H1 (cell line): ENCODE results near the gene RAB10. TPM values are rescaled to one million over a fixed set of nuclear protein-coding genes. Genes with fewer than 3 reads are reported as not detected.

Experiments
- CTCF ChIA-PET: fragments of 300-600 bp; sonication (Branson Sonifier 250); formaldehyde crosslinking; loops from one replicate; lab custom pipeline; 2021; ENCODE audit not compliant: partially characterized antibody; lab: Charles Lee
- POLR2A ChIA-PET: fragments of 300-600 bp; sonication (Branson Sonifier 250); formaldehyde crosslinking; loops from one replicate; lab custom pipeline; 2021; ENCODE audit warnings: inconsistent platforms; ENCODE audit not compliant: partially characterized antibody; lab: Charles Lee
- DNase-seq, 2 experiments: peaks; one replicate each; pipeline versions ENCODE4 v3.0.0 to v3.0.0-alpha.2; 2010 to 2022; ENCODE audit warnings: low spot score in 2 of 2, low read depth in 1 of 2, mixed read lengths in 1 of 2
- FAIRE-seq: peaks from 2 replicates; lab custom pipeline; 2011; peaks lifted over from hg19 to GRCh38; lab: Jason Lieb, UNC
- H2AFZ ChIP-seq: 2 replicates; pipeline ENCODE4 v1.8.1; 2012; ENCODE audit warnings: low read length, inconsistent platforms
- H2AK5ac ChIP-seq: 2 replicates; pipeline ENCODE4 v1.6.1; 2013; ENCODE audit warnings: low read depth, low read length
- H2BK120ac ChIP-seq: replicated peaks from 2 replicates; pipeline ENCODE3; 2013; ENCODE audit warnings: low read depth, low read length, inconsistent platforms
- H2BK12ac ChIP-seq: 2 replicates; pipeline ENCODE4 v1.6.1; 2013; ENCODE audit warnings: low read depth, low read length
- H2BK15ac ChIP-seq: 2 replicates; pipeline ENCODE4 v1.6.1; 2013; ENCODE audit warnings: low read length
- H2BK20ac ChIP-seq: 2 replicates; pipeline ENCODE4 v1.6.1; 2013; ENCODE audit warnings: low read length
- H2BK5ac ChIP-seq: 2 replicates; pipeline ENCODE4 v1.6.1; 2013; ENCODE audit warnings: low read depth, low read length
- H3K14ac ChIP-seq: 2 replicates; pipeline ENCODE4 v1.6.1; 2013; ENCODE audit warnings: inconsistent platforms; ENCODE audit not compliant: insufficient read length
- H3K18ac ChIP-seq: 2 replicates; pipeline ENCODE4 v1.6.1; 2013; ENCODE audit warnings: low read length; ENCODE audit errors: extremely low read depth
- H3K23ac ChIP-seq: 2 replicates; pipeline ENCODE4 v1.6.1; 2013; ENCODE audit warnings: inconsistent platforms; ENCODE audit not compliant: insufficient read length
- H3K23me2 ChIP-seq: 2 replicates; pipeline ENCODE4 v1.6.1; 2013; ENCODE audit warnings: low read depth, low read length
- H3K27ac ChIP-seq: 2 replicates; pipeline ENCODE4 v1.6.1; 2011; ENCODE audit warnings: low read depth, low read length, inconsistent platforms
- H3K27me3 ChIP-seq, 4 experiments: replicated peaks in 1 of 4; 1 replicate in 1 of 4; 2 replicates in 3 of 4; pipeline versions ENCODE4 v1.6.1 to v1.8.1; 2011 to 2013; ENCODE audit warnings: low read length in 3 of 4, mild to moderate bottlenecking in 3 of 4, inconsistent platforms in 2 of 4, mixed read lengths in 2 of 4, moderate library complexity in 1 of 4; ENCODE audit not compliant: control insufficient read depth in 3 of 4, insufficient read depth in 3 of 4; ENCODE audit errors: extremely low read depth in 1 of 4
- H3K36me3 ChIP-seq, 4 experiments: 2 replicates each; pipeline versions ENCODE4 v1.6.1 to v1.8.1; 2011 to 2013; ENCODE audit warnings: mild to moderate bottlenecking in 4 of 4, low read length in 3 of 4, moderate library complexity in 2 of 4, control low read depth in 1 of 4, inconsistent platforms in 1 of 4; ENCODE audit not compliant: insufficient read depth in 4 of 4, control insufficient read depth in 2 of 4
- H3K4ac ChIP-seq: replicated peaks from 2 replicates; pipeline ENCODE3; 2013; ENCODE audit warnings: low read length, low read depth, mixed read lengths, inconsistent platforms; ENCODE audit not compliant: insufficient read length
- H3K4me1 ChIP-seq, 4 experiments: replicated peaks in 1 of 4; 1 replicate in 1 of 4; 2 replicates in 3 of 4; pipeline versions ENCODE4 v1.6.1 to v1.8.1; 2011 to 2013; ENCODE audit warnings: low read length in 3 of 4, inconsistent platforms in 2 of 4, mixed read lengths in 1 of 4; ENCODE audit not compliant: insufficient read depth in 4 of 4, control insufficient read depth in 3 of 4
- H3K4me2 ChIP-seq, 2 experiments: 2 replicates each; pipeline versions ENCODE4 v1.6.1 to v1.8.1; 2011 to 2013; ENCODE audit warnings: low read depth in 2 of 2, low read length in 2 of 2, control low read depth in 1 of 2, inconsistent platforms in 1 of 2, mild to moderate bottlenecking in 1 of 2; ENCODE audit not compliant: insufficient read depth in 1 of 2
- H3K4me3 ChIP-seq, 4 experiments: fragments of 200-600, 300-600 bp in 1 of 4; sonication (generic), shearing (Covaris generic), sonication (Bioruptor Twin) in 1 of 4; 2 replicates each; pipeline versions ENCODE4 v1.5.1 to v1.8.1; 2011 to 2016; ENCODE audit warnings: low read length in 4 of 4, low read depth in 3 of 4, control low read depth in 2 of 4, inconsistent platforms in 2 of 4, mild to moderate bottlenecking in 2 of 4, mixed read lengths in 1 of 4, moderate library complexity in 1 of 4; ENCODE audit not compliant: insufficient read depth in 2 of 4; ENCODE audit errors: extremely low read depth in 1 of 4
- H3K56ac ChIP-seq: replicated peaks from 2 replicates; pipeline ENCODE3; 2013; ENCODE audit warnings: low read depth, mild to moderate bottlenecking, mixed read lengths, low read length, inconsistent platforms; ENCODE audit not compliant: insufficient read length
- H3K79me1 ChIP-seq: 2 replicates; pipeline ENCODE4 v1.6.1; 2013; ENCODE audit warnings: low read depth, low read length, control low read depth
- H3K79me2 ChIP-seq, 2 experiments: 2 replicates each; pipeline versions ENCODE4 v1.6.1 to v1.8.1; 2012 to 2013; ENCODE audit warnings: low read length in 2 of 2, mild to moderate bottlenecking in 2 of 2, inconsistent platforms in 1 of 2; ENCODE audit not compliant: insufficient read depth in 2 of 2, control insufficient read depth in 1 of 2
- H3K9ac ChIP-seq, 4 experiments: replicated peaks in 1 of 4; 1 replicate in 1 of 4; 2 replicates in 3 of 4; pipeline versions ENCODE4 v1.6.1 to v1.8.1; 2011 to 2013; ENCODE audit warnings: low read depth in 3 of 4, low read length in 3 of 4, control low read depth in 2 of 4, mild to moderate bottlenecking in 2 of 4, moderate library complexity in 2 of 4, inconsistent platforms in 1 of 4; ENCODE audit errors: extremely low read depth in 1 of 4
- H3K9me3 ChIP-seq, 2 experiments: 2 replicates each; pipeline versions ENCODE4 v1.6.1 to v1.8.1; 2012 to 2013; ENCODE audit warnings: mild to moderate bottlenecking in 2 of 2, moderate library complexity in 2 of 2, control low read depth in 1 of 2, inconsistent platforms in 1 of 2, low read depth in 1 of 2, low read length in 1 of 2, mixed read lengths in 1 of 2; ENCODE audit not compliant: insufficient read depth in 2 of 2
- H4K20me1 ChIP-seq, 2 experiments: replicated peaks in 1 of 2; 2 replicates each; pipeline versions ENCODE3 to v1.8.1; 2011 to 2013; ENCODE audit warnings: inconsistent platforms in 2 of 2, low read length in 2 of 2, mild to moderate bottlenecking in 1 of 2; ENCODE audit not compliant: insufficient read depth in 2 of 2, control insufficient read depth in 1 of 2
- H4K5ac ChIP-seq: 2 replicates; pipeline ENCODE4 v1.6.1; 2013; ENCODE audit warnings: low read length, low read depth, mixed read lengths, inconsistent platforms; ENCODE audit not compliant: insufficient read length
- H4K8ac ChIP-seq: 2 replicates; pipeline ENCODE4 v1.8.0; 2013; ENCODE audit warnings: mild to moderate bottlenecking, moderate library complexity, low read length, inconsistent platforms; ENCODE audit not compliant: insufficient read depth; ENCODE audit errors: extremely low read depth
- H4K91ac ChIP-seq: replicated peaks from 2 replicates; pipeline ENCODE3; 2013; ENCODE audit warnings: low read length, mixed read lengths, inconsistent platforms; ENCODE audit not compliant: insufficient read length
- CREB1 ChIP-seq: IDR thresholded peaks from 2 replicates; pipeline ENCODE4 v1.6.1; 2012; ENCODE audit warnings: inconsistent platforms
- HDAC2 ChIP-seq, 2 experiments: fragments of 300-600 bp in 1 of 2; sonication (generic) in 1 of 2; IDR thresholded peaks; 2 replicates each; pipeline ENCODE4 v1.6.1; 2011 to 2012; ENCODE audit warnings: low read depth in 2 of 2, low read length in 2 of 2, mild to moderate bottlenecking in 2 of 2, moderate library complexity in 2 of 2, borderline replicate concordance in 1 of 2, inconsistent platforms in 1 of 2
- JUN ChIP-seq: IDR thresholded peaks from 2 replicates; pipeline ENCODE4 v1.6.1; 2011; ENCODE audit warnings: low read depth, mild to moderate bottlenecking, improper control_type of control experiment, low read length
- RNF2 ChIP-seq: fragments of 200-900, 300-1000 bp; sonication (generic); IDR thresholded peaks from 2 replicates; pipeline ENCODE4 v1.7.1; 2016; ENCODE audit warnings: borderline replicate concordance, low read depth, mild to moderate bottlenecking, antibody characterized with exemption, low read length; ENCODE audit not compliant: poor library complexity, severe bottlenecking; ENCODE audit errors: missing control alignments
- SIX5 ChIP-seq: IDR thresholded peaks from 2 replicates; pipeline ENCODE4 v1.6.1; 2011; ENCODE audit warnings: mild to moderate bottlenecking, low read depth, low read length
- TAF1 ChIP-seq: IDR thresholded peaks from 2 replicates; pipeline ENCODE4 v1.6.1; 2011; ENCODE audit warnings: mild to moderate bottlenecking, low read depth, low read length
- ZNF274 ChIP-seq: IDR thresholded peaks from 2 replicates; pipeline ENCODE4 v1.7.0; 2012; ENCODE audit warnings: low read length, borderline replicate concordance; ENCODE audit errors: extremely low read depth
- WGBS, 2 experiments: shearing (Covaris generic) in 1 of 2; methylation state at CpG; one replicate each; pipeline versions ENCODE4 v1.1.6 to v1.1.7; 2013 to 2015; ENCODE audit warnings: low lambda C conversion rate in 2 of 2, mixed read lengths in 2 of 2, inconsistent platforms in 1 of 2, low coverage in 1 of 2, missing lambda C conversion rate in 1 of 2; ENCODE audit not compliant: insufficient replicate concordance in 2 of 2, insufficient coverage in 1 of 2, insufficient read length in 1 of 2; ENCODE audit errors: extremely low coverage in 1 of 2, missing lambda C conversion rate in 1 of 2; 5-methylcytosine and 5-hydroxymethylcytosine counted together
- polyA plus RNA-seq, 7 experiments: library from polyadenylated mRNA; depleted of rRNA in 3 of 7; stranded (reverse) in 5 of 7; unstranded in 2 of 7; fragments of >200 nt in 5 of 7; fragments of 200-250 nt in 2 of 7; gene quantifications; 1 replicate in 5 of 7; 2 replicates in 1 of 7; 4 replicates in 1 of 7; pipeline versions ENCODE4 v1.2.1 to v1.2.3, GENCODE V29; 2011 to 2013; ENCODE audit warnings: missing spikeins in 2 of 7, mixed read lengths in 2 of 7
- total RNA-seq: library from RNA; stranded (reverse); fragmentation: NEBNext Ultra II Directional; extraction: Animal tissue kit (Norgen Biotek cat#: 25700); gene quantifications from 2 replicates; pipeline ENCODE4 v1.2.1, GENCODE V29; 2021

Gene RAB10
- total and polyA plus RNA-seq, 2 of the 8 experiments (the other 6 are each of a cell fraction or from before 2014, with no cell fraction given) = 42.6 to 136 TPM

- H4K20me1 ChIP-seq = no peaks in the 10 kb centered on the region
- no peaks in the 10 kb centered on the region for H3K79me2 ChIP-seq
- no peak overlapping the region for H2BK20ac ChIP-seq
- no peak overlapping the region for H3K4me2 ChIP-seq
- no peaks in the 10 kb centered on the region for H3K27me3 ChIP-seq
- no peak overlapping the region for H3K4ac ChIP-seq
- H2AFZ ChIP-seq = no peak overlapping the region
- no peak overlapping the region for H4K8ac ChIP-seq
- no peak overlapping the region for H3K9ac ChIP-seq
- FAIRE-seq (no peak), DNase-seq (no peak)
- H3K23me2 ChIP-seq = no peaks in the 10 kb centered on the region
- H2AK5ac ChIP-seq = no peak overlapping the region
- no peak overlapping the region for H3K23ac ChIP-seq
- no peaks in the 10 kb centered on the region for H3K79me1 ChIP-seq
- H2BK120ac ChIP-seq = no peak overlapping the region
- ChIA-PET POLR2A (interaction anchor here (1.0 to 1.1 kb wide), 2 partner anchors 10 to 40 kb away, joined by 3 read pairs; partner anchors contain the start of genes KIF3C and RAB10), CTCF (interaction anchor here (0.8 to 5.5 kb wide), 7 partner anchors 8 to 190 kb away, joined by 3 to 81 read pairs (median 5); no protein-coding TSS in a partner anchor)
- H3K36me3 ChIP-seq = no peaks in the 10 kb centered on the region
- H3K9me3 ChIP-seq = no peaks in the 10 kb centered on the region
- no peak overlapping the region for H3K18ac ChIP-seq
- H3K27ac ChIP-seq = no peak overlapping the region
- no peak overlapping the region for H2BK5ac ChIP-seq
- H3K4me3 ChIP-seq = no peak overlapping the region
- no peak overlapping the region for H3K14ac ChIP-seq
- peaks cover 0 to 2% (median 0%) of the 10 kb centered on the region in 4 experiments; a peak in 1 of 7 replicates for H3K4me1 ChIP-seq
- WGBS, 2 experiments = 79% methylated on average over 5 of the region's 5 CpGs; no CpG with 5 or more reads in 1 of the 2 experiments
- H4K91ac ChIP-seq = no peak overlapping the region
- no peak overlapping the region for H2BK15ac ChIP-seq
- no peak overlapping the region for H2BK12ac ChIP-seq
- H3K56ac ChIP-seq = no peak overlapping the region
- no peak overlapping the region for H4K5ac ChIP-seq
- TF ChIP-seq ZNF274 (no peak), RNF2 (no peak), JUN (no peak), HDAC2 (IDR thresholded peaks at IDR 0.05; ENCODE audit: borderline replicate concordance in 1 of 2, low read depth in 2 of 2, low read length in 2 of 2) (no peak), SIX5 (no peak), TAF1 (no peak), CREB1 (no peak)
Measured at GRCh38 chr2:25993049-25993448, 40.8 kb upstream of the RAB10 start.
